NCI-H128 (cell line): ENCODE results near the gene TACR2.
A peak's percentile ranks its signal among the peaks of the same experiment; 100 is the strongest.
"Not testable (repeated sequence)": the region's sequence is repeated elsewhere in the genome, so short reads cannot be mapped to it uniquely, and the experiment has no call there.

Experiments
- DNase-seq: peaks from one replicate; lab custom pipeline; 2025; ENCODE audit not compliant: unreplicated experiment; lab: John Stamatoyannopoulos, UW

The TACR2 gene

DNA sequence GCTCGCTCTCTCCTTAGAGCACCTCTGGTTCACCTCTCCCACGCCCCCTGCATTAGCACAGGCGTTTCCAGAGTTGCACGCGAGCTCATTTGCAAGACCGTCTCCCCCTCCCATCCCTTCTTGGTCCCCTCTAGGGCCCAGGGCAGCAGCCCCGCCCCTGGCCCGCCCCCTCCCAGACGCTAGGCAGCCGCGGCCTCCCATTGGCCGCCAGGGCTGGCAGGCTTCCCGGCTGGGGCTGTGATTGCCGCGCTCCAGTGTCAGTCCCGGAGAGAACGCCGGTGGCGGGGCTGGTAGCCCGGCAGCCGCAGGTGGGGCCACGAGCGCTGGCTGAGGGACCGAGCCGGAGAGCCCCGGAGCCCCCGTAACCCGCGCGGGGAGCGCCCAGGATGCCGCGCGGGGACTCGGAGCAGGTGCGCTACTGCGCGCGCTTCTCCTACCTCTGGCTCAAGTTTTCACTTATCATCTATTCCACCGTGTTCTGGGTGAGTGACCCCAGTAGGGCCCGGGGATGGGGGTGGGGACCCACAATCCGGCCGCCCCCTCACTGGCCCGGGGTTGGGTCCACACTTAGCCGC, 34.6 kb upstream of the TACR2 start, which contains the start of gene TSPAN15:
TSS of gene TSPAN15 (plus strand) at position 257 of the 575 bp plus-strand sequence. CDS start at position 387, 130 bp downstream.
- DNase-seq = peak; percentile 67

DNA sequence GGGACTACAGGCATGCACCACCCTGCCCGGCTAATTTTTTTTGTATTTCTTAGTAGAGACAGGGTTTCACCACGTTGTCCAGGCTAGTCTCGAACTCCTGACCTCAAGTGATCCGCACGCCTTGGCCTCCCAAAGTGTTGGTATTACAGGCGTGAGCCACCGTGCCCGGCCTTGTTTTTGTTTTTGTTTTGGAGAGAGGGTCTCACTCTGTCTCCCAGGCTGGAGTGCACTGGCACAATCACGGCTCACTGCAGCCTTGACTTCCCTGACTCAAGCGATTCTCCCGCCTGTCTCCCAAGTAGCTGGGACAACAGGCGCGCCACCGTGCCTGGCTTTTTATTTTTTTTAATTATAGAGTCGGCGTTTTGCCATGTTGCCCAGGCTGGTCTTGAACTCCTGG, 33.7 kb upstream of the TACR2 start:
- not testable (repeated sequence) for DNase-seq

DNA sequence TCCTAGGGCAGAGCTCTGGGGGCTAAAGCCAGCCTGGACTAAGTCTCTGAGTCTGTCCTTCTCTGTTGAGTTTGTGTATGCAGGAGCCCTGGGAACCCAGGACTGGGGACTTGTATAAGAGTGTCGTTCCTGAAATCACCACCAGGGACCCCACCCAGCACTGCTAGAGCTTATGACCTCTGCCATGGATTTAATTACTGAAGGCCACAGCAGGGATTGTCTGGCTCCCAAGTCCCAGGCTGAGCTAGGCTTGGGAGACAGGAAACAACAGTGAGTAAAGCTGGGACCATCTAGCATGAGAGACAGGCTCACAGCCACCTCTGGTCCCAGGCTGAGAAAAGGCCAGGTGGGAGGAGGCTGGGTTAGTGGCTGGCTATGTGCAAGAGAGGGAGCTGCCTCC, 33.1 kb upstream of the TACR2 start:
- peak; percentile 6 for DNase-seq

DNA sequence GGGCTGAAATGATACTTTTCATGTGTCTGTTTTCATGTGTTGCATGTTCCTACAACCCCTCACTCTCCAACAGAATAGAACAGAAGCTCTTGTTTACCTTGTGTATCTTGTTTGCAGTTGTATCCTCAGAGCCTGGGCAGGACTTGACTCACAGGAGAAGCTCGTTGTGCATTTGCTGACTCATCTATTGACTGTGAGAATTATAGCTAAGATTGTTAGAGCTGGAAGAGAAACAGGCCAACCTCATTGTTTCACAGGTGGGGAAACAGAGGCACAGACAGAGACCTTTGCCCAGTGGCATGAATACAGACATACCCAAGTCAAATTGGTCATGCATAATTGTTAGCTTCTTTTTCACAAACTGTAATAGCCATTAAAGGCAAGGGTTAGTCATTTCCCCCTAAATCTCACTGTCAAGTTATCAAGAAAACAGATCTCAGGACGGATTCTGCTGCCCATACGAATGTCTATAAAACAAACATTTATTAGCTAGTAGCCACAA, 30.0 kb upstream of the TACR2 start:
- no peak for DNase-seq

DNA sequence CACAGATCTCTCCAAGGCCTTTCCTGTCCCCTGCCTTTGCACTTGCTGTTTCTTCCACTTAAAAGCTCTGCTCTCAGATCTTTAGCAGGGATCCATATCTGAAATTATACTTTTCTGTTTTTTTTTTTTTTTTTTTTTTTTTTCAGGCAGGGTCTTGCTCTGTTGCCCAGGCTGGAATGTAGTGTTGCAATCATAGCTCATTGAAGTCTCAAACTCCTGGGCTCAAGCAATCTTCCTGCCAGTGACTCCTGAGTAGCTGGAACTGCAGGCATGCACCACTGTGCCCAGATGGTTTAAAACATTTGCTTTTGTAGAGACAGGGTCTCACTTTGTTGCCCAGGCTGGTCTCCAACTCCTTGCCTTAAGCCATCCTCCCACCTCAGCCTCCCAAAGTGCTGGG, 29.5 kb upstream of the TACR2 start:
- DNase-seq = no peak

DNA sequence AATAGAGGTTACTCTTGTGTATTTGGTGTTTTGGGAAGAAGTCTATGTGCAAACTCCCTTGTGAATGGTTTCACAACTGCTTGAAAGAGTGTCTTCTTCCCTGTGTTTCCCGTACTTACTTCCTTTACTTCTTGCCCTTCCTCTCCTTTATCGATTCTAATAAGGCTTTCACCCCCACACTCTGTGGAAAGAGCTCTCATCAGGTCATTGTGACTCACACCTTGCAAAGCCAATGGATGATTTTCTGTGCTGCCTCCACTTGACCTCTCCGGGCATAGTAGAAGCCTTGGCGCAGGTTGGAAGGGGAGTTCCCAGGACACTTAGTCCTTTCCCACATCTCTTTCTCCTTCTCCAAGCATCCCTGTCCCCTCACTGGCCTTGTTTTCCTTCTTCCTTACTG, 28.3 kb upstream of the TACR2 start:
- DNase-seq = no peak

DNA sequence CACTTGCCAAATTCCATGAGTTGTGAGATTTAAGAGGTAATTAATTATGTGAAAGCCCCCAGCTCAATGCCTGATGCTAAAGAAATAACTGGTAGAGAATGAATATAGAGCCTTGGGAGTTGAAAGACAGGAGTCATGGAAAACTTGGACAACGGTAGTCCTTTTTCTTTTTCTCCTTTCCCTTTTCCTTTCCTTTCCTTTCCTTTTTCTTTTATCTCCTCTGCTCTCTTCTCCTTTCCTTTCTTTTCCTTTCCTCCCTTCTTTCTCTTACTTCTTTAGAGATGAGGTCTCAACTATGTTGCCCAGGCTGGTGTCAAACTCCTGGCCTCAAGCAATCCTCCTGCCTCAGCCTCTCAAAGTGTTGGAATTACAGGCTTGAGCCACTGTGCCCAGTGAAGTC, 26.6 kb upstream of the TACR2 start:
- DNase-seq = no peak

DNA sequence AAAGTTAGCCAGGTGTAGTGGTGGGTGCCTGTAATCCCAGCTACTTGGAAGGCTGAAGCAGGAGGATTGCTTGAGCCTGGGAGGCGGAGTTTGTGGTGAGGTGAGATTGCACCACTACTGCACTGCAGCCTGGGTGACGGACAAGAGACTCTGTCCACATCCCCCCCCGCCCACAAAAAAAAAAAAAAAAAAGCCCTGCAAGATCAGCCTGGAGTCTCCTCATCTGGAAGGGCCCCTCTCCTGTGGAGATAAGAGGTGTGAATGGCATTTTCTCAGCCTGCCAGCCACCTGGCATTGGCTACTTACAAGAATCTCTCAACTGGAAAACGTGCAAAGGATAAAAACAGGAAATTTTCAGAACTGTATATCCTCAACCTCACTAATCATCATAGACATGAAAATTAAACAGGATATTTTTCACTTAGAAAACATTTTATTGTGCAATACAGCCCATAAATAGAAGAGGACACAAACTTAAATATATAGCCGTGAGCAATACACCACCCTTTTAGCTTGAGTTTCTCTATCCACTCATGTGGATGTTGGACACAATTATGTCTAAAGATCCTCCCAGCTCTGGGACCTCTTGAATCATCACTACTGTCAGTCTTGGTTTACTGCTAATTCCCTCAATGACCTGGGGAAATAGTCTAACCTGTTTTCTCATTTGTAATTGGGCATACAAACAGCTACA, 23.2 kb upstream of the TACR2 start:
- DNase-seq = no peak

DNA sequence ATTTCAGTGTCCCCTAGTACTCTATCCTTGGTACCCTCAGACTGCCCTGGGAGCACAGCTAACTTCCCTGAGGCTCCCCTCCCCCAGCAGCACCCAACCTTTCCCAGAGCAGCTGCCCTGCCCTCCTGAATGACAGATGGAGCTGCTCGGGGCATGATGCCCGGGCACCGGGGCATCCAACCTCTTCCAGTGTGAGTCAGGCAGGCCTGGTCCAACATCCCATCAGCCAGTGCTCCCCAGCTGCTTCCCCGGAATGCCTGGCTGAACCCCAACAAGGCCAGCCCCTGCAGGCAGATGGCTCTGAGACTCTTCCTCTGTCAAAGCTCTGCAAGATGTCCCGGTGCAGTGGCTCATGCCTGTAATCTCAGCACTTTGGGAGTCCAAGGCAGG, 22.6 kb upstream of the TACR2 start:
- no peak for DNase-seq

DNA sequence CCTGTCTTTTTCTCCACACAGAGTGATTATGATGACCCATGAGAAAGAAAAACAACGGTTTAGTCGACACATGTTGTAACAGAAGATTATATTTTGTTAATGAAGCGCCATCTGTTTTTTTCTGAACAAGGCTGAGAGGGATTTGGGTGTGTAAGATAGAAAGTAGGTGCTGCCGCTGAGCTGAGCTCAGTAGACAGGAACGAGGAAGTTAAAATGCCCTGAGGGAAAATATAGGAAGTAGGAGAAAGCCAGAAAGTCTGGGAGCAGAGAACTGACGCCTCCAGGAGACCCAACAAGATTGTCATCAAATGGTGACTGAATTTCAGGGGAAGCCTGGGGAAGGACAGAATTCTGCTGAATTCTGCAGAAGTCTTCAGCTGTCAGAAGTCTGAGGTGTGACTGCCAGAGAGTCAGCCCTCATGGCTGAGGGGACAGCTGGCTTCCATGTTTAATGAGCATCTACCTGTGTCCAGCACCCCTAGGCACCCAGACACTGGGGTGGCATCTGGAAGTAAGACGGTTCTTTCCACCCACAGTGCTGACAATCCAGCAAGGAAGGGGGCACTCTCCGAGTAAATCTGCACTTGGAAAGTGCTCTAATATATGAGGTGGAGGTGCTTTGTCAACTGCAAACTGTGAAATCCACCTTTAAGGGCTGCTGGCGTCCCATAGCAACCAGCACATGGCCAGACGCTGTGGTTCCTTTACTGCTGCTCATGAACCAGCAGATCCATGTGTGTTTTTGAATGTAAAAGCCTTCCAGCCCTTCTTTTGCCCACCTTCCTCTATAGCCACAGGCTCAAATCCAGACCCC, 22.0 kb upstream of the TACR2 start:
- no peak for DNase-seq

DNA sequence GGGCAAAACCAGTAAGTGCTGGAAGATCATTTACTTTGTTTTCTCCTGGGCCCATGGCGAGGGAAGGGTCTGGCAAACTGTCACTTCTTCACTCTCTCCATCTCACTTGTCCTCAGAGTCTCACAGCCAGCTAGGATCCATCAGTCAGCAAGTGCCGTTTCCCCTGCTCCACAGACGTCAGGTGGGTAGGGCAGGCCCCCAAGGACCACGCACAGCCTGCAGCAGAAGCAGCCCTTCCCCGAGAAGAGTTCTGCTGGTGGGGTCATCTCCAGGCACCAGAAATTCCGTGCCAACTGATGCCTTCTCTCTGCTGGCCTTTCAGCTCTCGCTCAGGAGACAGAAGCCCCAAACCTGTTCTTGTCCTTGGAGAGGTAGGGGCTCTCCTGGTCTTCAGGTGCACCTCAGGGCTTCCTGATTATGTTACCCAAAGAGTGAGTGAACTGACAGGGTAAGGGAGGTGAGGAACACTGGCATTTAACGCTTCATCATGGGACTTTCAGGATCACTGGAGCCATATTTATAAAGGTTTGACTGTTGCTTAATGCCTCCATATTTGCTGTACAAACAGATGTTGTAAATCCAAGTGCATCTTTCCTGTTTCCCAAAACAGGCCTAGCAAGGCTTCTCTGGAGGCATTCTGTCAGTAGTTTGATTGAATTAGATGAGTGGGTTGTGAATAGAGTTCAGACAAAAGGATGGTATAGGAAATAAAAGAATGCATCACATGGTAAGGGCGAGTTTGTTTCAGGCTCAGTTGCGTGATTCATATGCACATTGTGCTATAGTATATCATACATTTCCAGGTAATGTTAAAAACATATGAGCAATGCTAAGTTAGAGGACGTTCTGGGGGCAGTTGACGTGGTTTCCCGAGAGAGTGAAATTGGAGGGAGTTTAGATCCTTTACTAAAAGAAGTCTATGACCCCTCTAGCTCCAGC, 20.9 kb upstream of the TACR2 start:
- DNase-seq = no peak

DNA sequence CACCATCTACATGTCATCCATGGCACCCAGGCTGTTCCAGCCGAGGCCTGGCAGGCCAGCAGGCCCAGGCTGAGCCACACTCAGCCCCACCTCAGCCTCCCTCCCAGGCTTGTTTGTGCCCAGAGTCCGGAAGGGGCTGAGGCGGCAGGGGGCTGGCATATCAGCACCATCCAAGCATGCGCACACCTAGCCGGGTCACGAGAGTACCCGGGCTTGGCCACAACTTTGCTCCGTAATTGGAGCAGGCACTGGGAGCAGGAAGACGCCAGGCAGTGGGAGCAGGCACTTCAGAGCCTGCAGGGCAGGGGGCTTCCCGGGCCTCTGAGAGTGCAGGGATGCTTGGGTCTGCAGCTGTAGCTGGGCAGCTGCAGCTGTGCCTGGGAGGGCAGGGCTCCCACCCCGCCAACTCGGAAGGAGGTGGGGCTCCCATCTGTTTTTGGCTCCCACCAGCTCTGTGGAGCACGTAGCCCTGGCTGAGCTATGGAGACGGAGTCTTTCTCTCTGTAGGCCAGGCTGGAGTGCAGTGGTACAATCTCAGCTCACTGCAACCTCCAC, 19.3 kb upstream of the TACR2 start:
- no peak for DNase-seq

DNA sequence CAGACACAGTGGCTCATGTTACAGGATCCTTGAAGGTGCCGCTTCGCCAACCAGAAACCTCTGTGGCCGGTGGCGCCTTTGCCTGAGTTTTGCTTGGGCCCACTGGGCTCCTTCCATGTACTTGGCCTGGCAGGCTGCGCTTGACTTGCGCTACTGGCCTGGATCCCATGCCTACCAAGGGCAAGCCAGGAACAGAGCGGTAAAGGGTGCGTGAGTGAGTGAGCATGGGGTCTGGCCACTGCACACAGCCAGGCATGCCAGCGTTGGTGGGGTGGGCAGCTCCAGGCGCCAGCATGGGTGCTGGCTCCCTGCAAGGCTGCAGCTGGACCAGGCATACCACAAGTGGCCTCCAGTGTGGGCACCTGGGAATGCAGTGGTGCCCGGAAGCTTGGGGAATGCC, 18.2 kb upstream of the TACR2 start:
- DNase-seq = no peak

DNA sequence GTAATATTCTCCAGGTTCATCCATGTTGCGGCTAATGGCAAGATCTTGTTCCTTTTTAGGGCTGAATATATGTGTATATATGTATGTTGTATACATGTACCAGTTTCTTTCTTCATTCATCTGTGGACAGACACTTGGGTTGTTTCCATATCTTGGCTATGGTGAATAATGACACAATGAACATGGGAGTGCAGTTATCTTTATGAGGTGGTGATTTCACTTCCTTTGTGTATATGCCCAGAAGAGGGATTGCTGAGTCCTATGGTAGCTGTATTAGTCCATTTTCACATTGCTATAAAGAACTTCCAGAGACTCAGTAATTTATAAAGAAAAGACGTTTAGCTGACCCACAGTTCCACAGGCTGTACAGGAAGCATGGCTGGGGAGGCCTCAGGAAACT, 17.5 kb upstream of the TACR2 start:
- no peak for DNase-seq

DNA sequence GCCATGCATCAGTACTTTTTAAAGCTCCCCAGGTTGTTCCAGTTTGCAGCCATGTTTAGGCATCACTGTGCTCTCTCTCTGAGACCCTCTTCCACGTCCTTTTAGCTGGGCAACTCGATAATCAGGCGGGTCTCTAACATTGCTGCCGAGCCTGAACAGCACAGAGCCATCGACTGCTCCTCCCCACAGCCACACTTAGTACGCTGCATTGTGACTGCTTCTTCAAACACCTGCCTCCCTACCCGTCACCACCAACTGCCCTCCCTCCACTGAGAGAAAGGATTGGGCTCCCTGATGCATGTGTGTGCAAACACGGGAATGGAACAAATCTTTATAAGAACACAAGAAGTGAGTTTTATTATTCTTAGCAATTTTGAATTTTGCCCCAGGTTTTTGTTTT, 11.4 kb upstream of the TACR2 start:
- DNase-seq = no peak

DNA sequence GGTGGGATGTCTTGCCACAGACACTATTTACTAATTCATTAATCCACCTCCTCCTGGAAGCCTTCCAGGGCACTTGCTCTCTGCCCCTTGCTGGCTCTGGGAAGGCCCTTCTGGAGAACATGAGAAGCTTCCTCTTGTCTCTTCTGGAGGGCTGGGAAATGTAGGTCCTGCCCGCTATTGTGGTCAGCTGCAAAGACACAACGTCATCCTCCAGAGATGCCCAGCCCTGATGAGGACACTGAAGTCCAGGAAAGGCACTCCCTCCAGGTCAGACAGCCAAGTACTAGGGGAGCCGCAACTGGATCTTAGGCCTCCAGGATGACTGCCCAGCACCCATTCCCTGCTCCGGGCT, 9.6 kb upstream of the TACR2 start:
- no peak for DNase-seq

DNA sequence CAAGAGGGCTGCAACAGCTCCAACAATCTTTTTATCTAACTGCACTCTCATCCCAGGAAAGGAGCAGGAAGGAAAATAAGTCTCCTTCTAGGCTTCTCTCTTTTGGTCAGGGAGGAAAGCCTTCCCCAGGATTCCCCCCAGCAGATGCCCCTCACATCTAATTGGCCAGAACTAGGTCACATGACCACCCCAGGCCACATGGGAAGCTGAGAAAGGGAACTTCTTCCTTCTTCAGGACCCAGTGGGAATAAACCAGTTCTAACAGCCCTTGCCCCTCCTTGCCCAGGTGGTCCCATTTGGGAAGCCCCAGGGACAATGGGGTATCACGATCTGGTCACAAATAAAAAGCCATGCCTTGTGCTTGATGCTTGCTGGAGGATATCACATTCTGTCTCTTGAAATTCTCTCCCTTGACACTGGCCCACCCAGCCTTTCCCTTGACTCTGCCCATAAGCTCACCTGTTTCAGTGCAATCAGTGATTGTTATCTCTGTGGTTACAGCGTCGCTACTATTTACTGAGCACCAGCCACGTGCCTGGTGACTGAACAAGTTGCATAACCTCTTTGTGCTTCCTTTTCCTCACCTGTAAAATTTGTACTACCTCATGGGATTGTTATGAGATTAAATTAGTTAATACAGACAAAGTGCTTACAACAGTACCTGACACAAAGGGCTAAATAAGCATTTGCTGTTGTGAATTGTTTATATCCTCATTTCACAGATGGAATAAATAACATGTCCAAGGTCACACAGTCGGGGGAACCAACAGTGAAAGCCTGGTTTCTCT, 9.0 kb upstream of the TACR2 start:
- no peak for DNase-seq

DNA sequence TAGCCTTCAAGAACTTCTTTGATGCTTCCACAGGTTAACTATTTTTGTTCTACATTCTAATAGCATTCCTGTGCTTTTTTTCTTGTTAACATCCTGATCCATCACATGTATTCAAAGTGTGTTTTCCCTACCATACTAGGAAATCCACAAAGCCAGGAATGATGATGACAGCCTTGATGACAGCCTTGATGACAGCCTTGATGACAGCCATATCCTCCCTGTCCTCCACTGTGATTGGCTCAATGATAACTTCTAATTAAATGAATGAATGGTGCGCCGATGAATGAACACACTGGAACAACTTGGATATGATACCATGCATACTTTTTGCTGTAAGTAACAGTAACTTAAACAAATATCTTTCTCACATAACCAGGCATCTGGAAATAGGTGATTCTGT, 8.3 kb upstream of the TACR2 start:
- no peak for DNase-seq

DNA sequence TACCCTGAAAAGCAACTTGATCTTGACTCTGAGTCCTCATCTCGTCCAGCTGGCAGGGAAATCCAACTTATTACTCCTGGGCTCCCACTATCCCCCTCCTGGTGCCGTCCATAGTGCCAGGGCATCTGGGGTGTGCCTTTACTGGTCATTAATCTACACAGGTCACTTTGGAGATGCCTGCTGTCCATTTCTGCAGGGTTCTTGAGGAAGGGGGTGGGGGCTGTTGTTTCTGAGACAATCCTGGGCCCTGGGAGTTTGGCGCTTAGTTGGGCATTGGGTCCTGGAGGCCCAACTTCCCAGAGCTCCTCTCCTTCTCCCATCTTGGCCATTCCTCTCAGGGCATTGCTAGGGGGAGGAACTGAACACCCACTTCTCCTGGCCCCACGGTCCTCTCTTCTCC, 6.0 kb upstream of the TACR2 start:
- no peak for DNase-seq
